ENCODE data around the gene FLOT1.
A peak's percentile ranks its signal among the peaks of the same experiment; 100 is the strongest.

GRCh38 chr6:30682143-30683117 is 60.1 kb downstream of the FLOT1 start:
- TF ChIP-seq POLR2A (IDR thresholded peaks at IDR 0.05; ENCODE audit: low read depth, low read length) (peak; percentile 68), EZH2 (IDR thresholded peaks at IDR 0.05; ENCODE audit: borderline replicate concordance, low read depth, low read length, severe bottlenecking) (no peak), CTCF (IDR thresholded peaks at IDR 0.05; ENCODE audit: extremely low read depth in 1 of 2, insufficient read depth in 1 of 2, low read depth in 1 of 2, low read length in 2 of 2) (no peak), POLR2AphosphoS5 (IDR thresholded peaks at IDR 0.05; ENCODE audit: insufficient read depth, low read depth, low read length) (peak; percentile 95), FOS (IDR thresholded peaks at IDR 0.05; ENCODE audit: borderline replicate concordance, insufficient read depth, low read length) (peak; percentile 83), JUN (IDR thresholded peaks at IDR 0.05; ENCODE audit: borderline replicate concordance, insufficient read depth, insufficient read length, low read depth) (peak; percentile 63)
- TF ChIP-seq, protein P1, sequence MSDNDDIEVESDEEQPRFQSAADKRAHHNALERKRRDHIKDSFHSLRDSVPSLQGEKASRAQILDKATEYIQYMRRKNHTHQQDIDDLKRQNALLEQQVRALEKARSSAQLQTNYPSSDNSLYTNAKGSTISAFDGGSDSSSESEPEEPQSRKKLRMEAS (IDR thresholded peaks at IDR 0.05; ENCODE audit: insufficient read depth, insufficient read length) = no peak
